HepG2 (cell line): ENCODE data around the gene ARHGAP4. TPM values are rescaled to one million over a fixed set of nuclear protein-coding genes. Genes with fewer than 3 reads are reported as not detected.

Experiments used
- CBX5 ChIP-seq: sonication (generic); formaldehyde crosslinking; IDR thresholded peaks from 2 replicates; pipeline ENCODE4 v1.4.0; 2020; ENCODE audit warnings: missing genetic modification reagents, borderline replicate concordance
- CREB1 ChIP-seq, 2 experiments: fragments of 450-650 bp in 1 of 2; IDR thresholded peaks; 2 replicates each; pipeline ENCODE4 v1.6.1; 2016 to 2017; ENCODE audit warnings: control low read depth in 1 of 2, mild to moderate bottlenecking in 1 of 2, missing compliant biosample characterization in 1 of 2, missing genetic modification characterization in 1 of 2
- DMAP1 ChIP-seq: IDR thresholded peaks from 2 replicates; pipeline ENCODE4 v1.6.1; 2016
- ELF4 ChIP-seq: sonication (generic); formaldehyde crosslinking; IDR thresholded peaks from 2 replicates; pipeline ENCODE4 v1.5.0; 2020; ENCODE audit warnings: missing genetic modification reagents, mild to moderate bottlenecking, moderate library complexity, borderline replicate concordance
- FOXA3 ChIP-seq: IDR thresholded peaks from 2 replicates; pipeline ENCODE4 v1.6.1; 2016; ENCODE audit warnings: missing genetic modification reagents, missing compliant biosample characterization
- FOXK2 ChIP-seq: fragments of 450-650 bp; IDR thresholded peaks from 2 replicates; pipeline ENCODE4 v1.6.1; 2016
- GFI1 ChIP-seq: sonication (generic); formaldehyde crosslinking; IDR thresholded peaks from 2 replicates; pipeline ENCODE4 v1.5.0; 2020; ENCODE audit warnings: missing genetic modification reagents, mild to moderate bottlenecking, borderline replicate concordance
- HDAC6 ChIP-seq: fragments of 200-600 bp; sonication (generic); IDR thresholded peaks from 2 replicates; pipeline ENCODE4 v1.7.0; 2017; ENCODE audit warnings: mild to moderate bottlenecking, antibody characterized with exemption, low read length, low read depth
- HMGA1 ChIP-seq: sonication (generic); formaldehyde crosslinking; conservative IDR thresholded peaks from 2 replicates; pipeline ENCODE4 v1.4.0; 2020; ENCODE audit warnings: missing genetic modification reagents
- MYC ChIP-seq: sonication (generic); formaldehyde crosslinking; IDR thresholded peaks from 2 replicates; pipeline ENCODE4 v1.9.0; 2021; ENCODE audit warnings: missing genetic modification reagents, borderline replicate concordance
- NFYC ChIP-seq: IDR thresholded peaks from 2 replicates; pipeline ENCODE4 v1.6.1; 2016; ENCODE audit warnings: missing genetic modification reagents, missing compliant biosample characterization
- NR2F6 ChIP-seq, 2 experiments: IDR thresholded peaks; 2 replicates each; pipeline ENCODE4 v1.6.1; 2016; ENCODE audit warnings: antibody characterized with exemption in 1 of 2, mild to moderate bottlenecking in 1 of 2
- REXO4 ChIP-seq: sonication (generic); formaldehyde crosslinking; IDR thresholded peaks from 2 replicates; pipeline ENCODE4 v1.8.0; 2022; ENCODE audit warnings: missing genetic modification reagents, mild to moderate bottlenecking, borderline replicate concordance
- SALL1 ChIP-seq: sonication (generic); formaldehyde crosslinking; IDR thresholded peaks from 2 replicates; pipeline ENCODE4 v1.8.0; 2022; ENCODE audit warnings: mild to moderate bottlenecking, missing genetic modification reagents
- SCMH1 ChIP-seq: sonication (generic); formaldehyde crosslinking; IDR thresholded peaks from 2 replicates; pipeline ENCODE4 v1.9.0; 2021; ENCODE audit warnings: missing genetic modification reagents, mild to moderate bottlenecking, borderline replicate concordance
- SNAPC2 ChIP-seq: sonication (generic); formaldehyde crosslinking; IDR thresholded peaks from 2 replicates; pipeline ENCODE4 v1.8.1; 2022; ENCODE audit warnings: mild to moderate bottlenecking, missing genetic modification reagents
- SOX5 ChIP-seq: IDR thresholded peaks from 2 replicates; pipeline ENCODE4 v1.6.1; 2016; ENCODE audit warnings: borderline replicate concordance
- SPEN ChIP-seq: sonication (generic); formaldehyde crosslinking; IDR thresholded peaks from 2 replicates; pipeline ENCODE4 v1.5.1; 2020; ENCODE audit warnings: low read depth, mild to moderate bottlenecking, missing genetic modification reagents
- TCF12 ChIP-seq, 2 experiments: fragments of 450-650 bp in 1 of 2; sonication (generic) in 1 of 2; formaldehyde crosslinking in 1 of 2; IDR thresholded peaks; 2 replicates each; pipeline versions ENCODE4 v1.6.1 to v1.8.0; 2017 to 2022; ENCODE audit warnings: antibody characterized with exemption in 1 of 2, mild to moderate bottlenecking in 1 of 2, missing genetic modification reagents in 1 of 2, moderate library complexity in 1 of 2
- TP53 ChIP-seq: sonication (generic); formaldehyde crosslinking; conservative IDR thresholded peaks from 2 replicates; pipeline ENCODE4 v1.4.0; 2020; ENCODE audit warnings: missing genetic modification reagents
- ZMYM4 ChIP-seq: sonication (generic); formaldehyde crosslinking; IDR thresholded peaks from 2 replicates; pipeline ENCODE4 v1.8.1; 2023; ENCODE audit warnings: mild to moderate bottlenecking, missing genetic modification reagents
- ZNF180 ChIP-seq: sonication (generic); formaldehyde crosslinking; IDR thresholded peaks from 2 replicates; pipeline ENCODE4 v1.4.0; 2020; ENCODE audit warnings: low read depth, missing genetic modification reagents, borderline replicate concordance
- ZNF280B ChIP-seq: sonication (generic); formaldehyde crosslinking; IDR thresholded peaks from 2 replicates; pipeline ENCODE4 v1.5.0; 2020; ENCODE audit warnings: missing genetic modification reagents, mild to moderate bottlenecking, borderline replicate concordance
- ZNF430 ChIP-seq: sonication (generic); formaldehyde crosslinking; IDR thresholded peaks from 2 replicates; pipeline ENCODE4 v1.9.0; 2021; ENCODE audit warnings: mild to moderate bottlenecking, missing genetic modification reagents
- polyA plus RNA-seq, 8 experiments: library from polyadenylated mRNA; depleted of rRNA in 3 of 8; stranded (reverse) in 7 of 8; unstranded in 1 of 8; fragments of >200 nt; fragmentation: Illumina TruSeq in 4 of 8; extraction: Trizol in 4 of 8; gene quantifications; 2 replicates each; pipeline versions ENCODE4 v1.2.1 to v1.2.3, GENCODE V29; 2011 to 2016; ENCODE audit warnings: low read depth in 4 of 8, missing spikeins in 1 of 8, mixed read lengths in 1 of 8; ENCODE audit not compliant: insufficient read depth in 1 of 8
- total RNA-seq, 5 experiments: library from RNA; depleted of rRNA; stranded (reverse); fragments of >200 nt; fragmentation: Illumina TruSeq; extraction: Trizol; gene quantifications; 2 replicates each; pipeline ENCODE4 v1.2.3, GENCODE V29; 2016; ENCODE audit warnings: low read depth in 1 of 5
- TF ChIP-seq, protein P1 (sequence below): sonication (generic); formaldehyde crosslinking; IDR thresholded peaks from 2 replicates; pipeline ENCODE4 v1.4.0; 2020; ENCODE audit warnings: mild to moderate bottlenecking, missing genetic modification reagents
- TF ChIP-seq, protein P2 (sequence below): sonication (generic); formaldehyde crosslinking; IDR thresholded peaks from 2 replicates; pipeline ENCODE4 v1.5.0; 2020; ENCODE audit warnings: missing genetic modification reagents

ARHGAP4 gene
- total and polyA plus RNA-seq, 2 of the 13 experiments (the other 11 are each of a cell fraction or from before 2014, with no cell fraction given), result 0.57 to 0.64 TPM

DNA sequence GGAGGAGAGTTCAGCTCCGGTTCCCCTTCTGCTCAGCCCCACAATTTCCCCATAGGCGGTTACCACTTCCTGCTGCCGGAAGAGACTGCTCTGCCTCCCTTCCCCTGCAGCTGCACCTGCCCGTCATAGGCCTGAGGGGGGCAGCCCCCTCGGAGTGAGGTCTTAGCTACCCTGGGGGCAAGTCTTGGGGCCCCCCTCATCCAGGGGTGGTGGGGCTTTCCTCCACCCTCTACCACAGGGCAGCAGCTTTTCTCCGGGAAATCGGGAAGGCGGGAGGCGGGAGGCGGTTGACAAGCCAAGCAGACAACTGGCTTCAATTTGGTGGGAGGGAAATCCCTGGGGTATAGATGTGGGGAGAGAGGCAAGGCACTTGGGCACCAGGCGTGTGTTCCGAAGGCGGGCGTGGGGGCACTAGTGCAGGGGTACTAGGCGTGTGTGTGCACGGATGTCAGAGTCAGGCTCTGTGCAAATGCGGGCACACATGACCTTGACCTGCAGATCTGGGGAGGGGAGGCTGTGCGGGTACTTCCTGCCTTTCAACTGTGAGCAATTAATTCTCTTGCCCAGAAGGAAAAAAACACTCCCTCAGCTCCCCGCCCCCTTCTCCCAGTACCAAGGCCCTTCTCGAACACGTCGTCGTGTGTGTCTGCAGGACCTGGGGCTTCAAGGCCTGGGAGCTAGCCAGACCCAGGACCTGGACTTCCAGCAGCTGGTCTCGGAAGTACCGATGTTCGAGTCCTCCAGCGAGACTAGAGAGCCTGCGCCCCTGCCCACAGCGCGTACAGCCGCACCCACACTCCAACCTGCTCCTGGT lies 1.0 kb upstream of the ARHGAP4 start (continued):
- TF ChIP-seq, protein P1, sequence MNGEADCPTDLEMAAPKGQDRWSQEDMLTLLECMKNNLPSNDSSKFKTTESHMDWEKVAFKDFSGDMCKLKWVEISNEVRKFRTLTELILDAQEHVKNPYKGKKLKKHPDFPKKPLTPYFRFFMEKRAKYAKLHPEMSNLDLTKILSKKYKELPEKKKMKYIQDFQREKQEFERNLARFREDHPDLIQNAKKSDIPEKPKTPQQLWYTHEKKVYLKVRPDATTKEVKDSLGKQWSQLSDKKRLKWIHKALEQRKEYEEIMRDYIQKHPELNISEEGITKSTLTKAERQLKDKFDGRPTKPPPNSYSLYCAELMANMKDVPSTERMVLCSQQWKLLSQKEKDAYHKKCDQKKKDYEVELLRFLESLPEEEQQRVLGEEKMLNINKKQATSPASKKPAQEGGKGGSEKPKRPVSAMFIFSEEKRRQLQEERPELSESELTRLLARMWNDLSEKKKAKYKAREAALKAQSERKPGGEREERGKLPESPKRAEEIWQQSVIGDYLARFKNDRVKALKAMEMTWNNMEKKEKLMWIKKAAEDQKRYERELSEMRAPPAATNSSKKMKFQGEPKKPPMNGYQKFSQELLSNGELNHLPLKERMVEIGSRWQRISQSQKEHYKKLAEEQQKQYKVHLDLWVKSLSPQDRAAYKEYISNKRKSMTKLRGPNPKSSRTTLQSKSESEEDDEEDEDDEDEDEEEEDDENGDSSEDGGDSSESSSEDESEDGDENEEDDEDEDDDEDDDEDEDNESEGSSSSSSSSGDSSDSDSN (CRISPR knock-in tag), result no peak; the same call in 1 of the 2 replicates
- TF ChIP-seq ZNF180 (CRISPR knock-in tag) (no peak), FOXK2 (no peak), TP53 (CRISPR knock-in tag) (no peak), ZNF280B (no peak), SALL1 (CRISPR knock-in tag) (peak; percentile 63; the same call in 1 of the 2 replicates), CBX5 (no peak), TCF12 (IDR thresholded peaks at IDR 0.05) (no peak), TCF12 (CRISPR knock-in tag; IDR thresholded peaks at IDR 0.05) (no peak), CREB1 (IDR thresholded peaks at IDR 0.05) (no peak), CREB1 (CRISPR knock-in tag; IDR thresholded peaks at IDR 0.05) (no peak; the same call in 1 of the 2 replicates), FOXA3 (CRISPR knock-in tag) (no peak), MYC (CRISPR knock-in tag) (no peak), ELF4 (CRISPR knock-in tag) (no peak), SCMH1 (CRISPR knock-in tag) (no peak), SPEN (0 out of 2 replicates have a peak, but pooled peaks have one; percentile 32), SOX5 (CRISPR knock-in tag) (peak; percentile 21; the same call in 1 of the 2 replicates), GFI1 (CRISPR knock-in tag) (peak; percentile 43; the same call in 1 of the 2 replicates), SNAPC2 (CRISPR knock-in tag) (no peak), DMAP1 (CRISPR knock-in tag) (peak; percentile 20; the same call in 1 of the 2 replicates), ZMYM4 (CRISPR knock-in tag) (0 out of 2 replicates have a peak, but pooled peaks have one; percentile 15), HDAC6 (no peak), ZNF430 (no peak), NFYC (CRISPR knock-in tag) (no peak), REXO4 (no peak), NR2F6 (IDR thresholded peaks at IDR 0.05) (peak; percentile 85), NR2F6 (CRISPR knock-in tag; IDR thresholded peaks at IDR 0.05) (peak; percentile 92), HMGA1 (CRISPR knock-in tag) (no peak)
- TF ChIP-seq, protein P2, sequence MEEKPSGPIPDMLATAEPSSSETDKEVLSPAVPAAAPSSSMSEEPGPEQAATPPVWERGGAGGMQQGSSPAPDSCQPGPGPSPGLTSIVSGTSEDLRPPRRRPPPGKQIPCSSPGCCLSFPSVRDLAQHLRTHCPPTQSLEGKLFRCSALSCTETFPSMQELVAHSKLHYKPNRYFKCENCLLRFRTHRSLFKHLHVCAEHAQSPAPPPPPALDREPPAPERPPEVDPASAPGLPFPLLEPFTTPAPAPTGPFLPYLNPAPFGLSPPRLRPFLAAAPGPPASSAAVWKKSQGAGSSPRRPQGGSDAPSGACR (CRISPR knock-in tag), result no peak
